Smooth muscle cell (in vitro differentiated cells): ENCODE measurements around the gene NVL. TPM values are rescaled to one million over a fixed set of nuclear protein-coding genes. Genes with fewer than 3 reads are reported as not detected.
A peak's percentile ranks its signal among the peaks of the same experiment; 100 is the strongest.

Source experiments
- DNase-seq: peaks from one replicate; lab custom pipeline; 2025; ENCODE audit not compliant: unreplicated experiment; lab: John Stamatoyannopoulos, UW
- H2AFZ ChIP-seq: fragments of 200-600 bp; sonication (generic); 2 replicates; pipeline ENCODE4 v1.6.0; 2016; ENCODE audit warnings: antibody characterized with exemption, low read depth, mild to moderate bottlenecking
- H3F3A ChIP-seq: fragments of 200-600 bp; sonication (generic); 2 replicates; pipeline ENCODE4 v1.6.0; 2017; ENCODE audit warnings: antibody characterized with exemption, low read depth
- H3K27ac ChIP-seq: fragments of 200-600 bp; sonication (generic); 2 replicates; pipeline ENCODE4 v1.5.1; 2016; ENCODE audit warnings: low read depth, mild to moderate bottlenecking
- H3K27me3 ChIP-seq: fragments of 200-600 bp; sonication (generic); 2 replicates; pipeline ENCODE4 v1.6.1; 2016; ENCODE audit warnings: low read depth, mild to moderate bottlenecking
- H3K36me3 ChIP-seq: fragments of 200-600 bp; sonication (generic); 2 replicates; pipeline ENCODE4 v1.5.1; 2016; ENCODE audit warnings: low read depth
- H3K4me1 ChIP-seq: fragments of 200-600 bp; sonication (generic); 2 replicates; pipeline ENCODE4 v1.5.1; 2016; ENCODE audit warnings: low read depth
- H3K4me2 ChIP-seq: fragments of 200-600 bp; sonication (generic); 2 replicates; pipeline ENCODE4 v1.6.0; 2016; ENCODE audit warnings: mild to moderate bottlenecking
- H3K4me3 ChIP-seq: fragments of 200-600 bp; sonication (generic); 2 replicates; pipeline ENCODE4 v1.5.1; 2016; ENCODE audit warnings: mild to moderate bottlenecking
- H3K79me2 ChIP-seq: fragments of 200-600 bp; sonication (generic); 2 replicates; pipeline ENCODE4 v1.6.0; 2016; ENCODE audit warnings: low read depth, mild to moderate bottlenecking
- H3K9ac ChIP-seq: fragments of 200-600 bp; sonication (generic); 2 replicates; pipeline ENCODE4 v1.6.0; 2016; ENCODE audit warnings: low read depth
- H3K9me3 ChIP-seq: fragments of 200-600 bp; sonication (generic); replicated peaks from 2 replicates; pipeline ENCODE4 v1.5.1; 2016; ENCODE audit warnings: low read depth
- H4K20me1 ChIP-seq: fragments of 200-600 bp; sonication (generic); 2 replicates; pipeline ENCODE4 v1.6.0; 2016; ENCODE audit warnings: low read depth
- CTCF ChIP-seq: fragments of 200-600 bp; sonication (generic); IDR thresholded peaks from 2 replicates; pipeline ENCODE4 v1.5.1; 2017; ENCODE audit warnings: borderline replicate concordance, mild to moderate bottlenecking, antibody characterized with exemption; ENCODE audit not compliant: insufficient read depth, poor library complexity, severe bottlenecking
- WGBS: methylation state at CpG from one replicate; pipeline ENCODE4 v1.1.7; 2016; ENCODE audit warnings: low lambda C conversion rate; 5-methylcytosine and 5-hydroxymethylcytosine counted together
- polyA plus RNA-seq: library from polyadenylated mRNA; unstranded; fragments of >200 nt; fragmentation: Nextera tagmentation; extraction: Ambion mirVana; gene quantifications from 2 replicates; pipeline ENCODE4 v1.2.1, GENCODE V29; 2016
- total RNA-seq: library from RNA; depleted of rRNA; stranded (reverse); fragments of >200 nt; gene quantifications from 2 replicates; pipeline ENCODE4 v1.2.3, GENCODE V29; 2014

NVL gene
- total and polyA plus RNA-seq, 2 experiments from 2014 or later: 17.3 to 35.4 TPM

GRCh38 chr1:224276771-224277487 lies 53.0 kb downstream of the NVL start:
- H3K27ac ChIP-seq: no peak overlapping the region
- no peaks in the 10 kb centered on the region for H4K20me1 ChIP-seq
- no peaks in the 10 kb centered on the region for H3K27me3 ChIP-seq
- H3F3A ChIP-seq: no peaks in the 10 kb centered on the region
- no peaks in the 10 kb centered on the region for H3K9me3 ChIP-seq
- no peak overlapping the region for H2AFZ ChIP-seq
- no peak overlapping the region for H3K4me2 ChIP-seq
- no peak overlapping the region for H3K4me3 ChIP-seq
- peaks cover 6% of the 10 kb centered on the region for H3K36me3 ChIP-seq
- H3K9ac ChIP-seq: no peak overlapping the region
- 92% methylated on average over 3 of the region's 3 CpGs for WGBS
- TF ChIP-seq CTCF: no peak
- H3K79me2 ChIP-seq: no peaks in the 10 kb centered on the region
- DNase-seq: no peak
- H3K4me1 ChIP-seq: no peaks in the 10 kb centered on the region

DNA sequence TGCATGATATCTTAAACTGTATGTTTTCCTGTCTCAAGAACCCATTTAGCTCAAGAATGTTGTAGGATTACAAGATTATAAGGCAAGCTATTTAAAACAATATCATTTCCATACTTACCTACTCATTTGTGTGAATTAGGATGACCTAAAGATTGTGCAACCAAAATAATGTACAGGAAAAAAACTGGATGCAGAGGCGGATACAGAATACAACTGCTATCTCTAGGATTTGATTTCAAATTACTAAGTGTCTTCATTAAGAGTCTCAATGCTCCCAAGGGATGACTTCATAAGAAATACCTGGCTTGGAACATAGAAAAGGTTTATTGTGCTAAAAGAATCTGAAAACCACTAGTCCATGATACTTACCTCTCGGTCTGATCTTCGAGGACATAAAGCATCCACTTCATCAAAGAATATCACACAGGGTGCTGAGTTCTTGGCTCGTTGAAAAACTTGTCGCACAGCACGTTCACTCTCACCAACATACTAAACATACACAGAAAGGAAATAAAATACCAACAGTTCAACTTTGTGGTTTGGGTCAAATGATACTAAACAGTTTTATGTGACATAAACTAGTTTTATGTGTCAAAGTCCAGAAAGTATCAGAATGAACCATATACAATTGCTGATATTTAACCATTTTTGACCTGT lies 54.9 kb downstream of the NVL start:
- no peak overlapping the region for H3K9ac ChIP-seq
- H3K4me2 ChIP-seq: no peak overlapping the region
- DNase-seq: no peak
- H3K27me3 ChIP-seq: no peaks in the 10 kb centered on the region
- no peaks in the 10 kb centered on the region for H4K20me1 ChIP-seq
- H3K36me3 ChIP-seq: peaks cover 2% of the 10 kb centered on the region
- no peaks in the 10 kb centered on the region for H3K9me3 ChIP-seq
- no peak overlapping the region for H3K4me3 ChIP-seq
- no peak overlapping the region for H3K27ac ChIP-seq
- no peaks in the 10 kb centered on the region for H3F3A ChIP-seq
- H3K79me2 ChIP-seq: no peaks in the 10 kb centered on the region
- H3K4me1 ChIP-seq: no peaks in the 10 kb centered on the region
- TF ChIP-seq CTCF: no peak
- 96% methylated on average over 6 of the region's 6 CpGs for WGBS
- no peak overlapping the region for H2AFZ ChIP-seq

- Histone ChIP-seq H3K27ac (peak overlapping the region; percentile 69), H4K20me1 (no peaks in the 10 kb centered on the region), H3K4me1 (no peaks in the 10 kb centered on the region), H3K79me2 (no peaks in the 10 kb centered on the region), H3K36me3 (peaks cover 4% of the 10 kb centered on the region), H3K4me3 (no peak overlapping the region), H2AFZ (no peak overlapping the region), H3K9me3 (no peaks in the 10 kb centered on the region), H3K4me2 (peak overlapping the region; percentile 8), H3K9ac (no peak overlapping the region), H3F3A (no peaks in the 10 kb centered on the region), H3K27me3 (no peaks in the 10 kb centered on the region)
- TF ChIP-seq CTCF: no peak
- DNase-seq: no peak
- WGBS: 48% methylated on average over 2 of the region's 2 CpGs
Measured at GRCh38 chr1:224273641-224274040, 56.3 kb downstream of the NVL start.

DNA sequence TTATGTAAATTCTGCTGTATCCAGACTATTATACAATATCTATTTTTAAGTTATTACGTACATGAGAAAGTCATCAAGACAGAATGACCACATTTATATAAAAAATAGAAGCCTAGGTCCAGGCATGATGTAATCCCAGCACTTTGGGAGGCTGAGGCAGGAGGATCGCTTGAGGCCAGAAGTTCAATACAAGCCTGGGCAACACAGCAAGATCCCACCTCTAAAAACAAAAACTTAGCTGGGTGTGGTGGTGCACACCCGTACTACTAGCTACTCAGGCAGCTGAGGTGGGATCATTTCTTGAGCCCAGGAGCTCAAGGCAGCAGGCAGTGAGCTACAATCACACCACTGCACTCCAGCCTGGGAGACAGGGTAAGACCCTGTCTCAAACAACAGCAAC lies 58.9 kb downstream of the NVL start:
- Histone ChIP-seq H3F3A (no peaks in the 10 kb centered on the region), H4K20me1 (no peaks in the 10 kb centered on the region), H3K4me2 (no peak overlapping the region), H3K9me3 (no peaks in the 10 kb centered on the region), H3K9ac (no peak overlapping the region), H2AFZ (no peak overlapping the region), H3K4me1 (no peaks in the 10 kb centered on the region), H3K79me2 (no peaks in the 10 kb centered on the region), H3K4me3 (no peak overlapping the region), H3K27me3 (no peaks in the 10 kb centered on the region), H3K27ac (no peak overlapping the region), H3K36me3 (peaks cover 4% of the 10 kb centered on the region)
- WGBS: 100% methylated on average over 3 of the region's 3 CpGs
- TF ChIP-seq CTCF: no peak
- no peak for DNase-seq
